Middle frontal gyrus (tissue), 1 donor: Measurements from ENCODE around the gene ANXA1.
"Not testable (repeated sequence)": the region's sequence is repeated elsewhere in the genome, so short reads cannot be mapped to it uniquely, and the experiment has no call there.

Source experiments
- DNase-seq: peaks from one replicate; pipeline ENCODE4 v3.0.0-alpha.2; 2015; ENCODE audit warnings: low spot score; ENCODE audit errors: extremely low spot score

The ANXA1 gene

GRCh38 chr9:73168298-73168934 lies 16.8 kb downstream of the ANXA1 start:
- DNase-seq = no peak

GRCh38 chr9:73170185-73170957 lies 18.7 kb downstream of the ANXA1 start:
- DNase-seq = no peak

- DNase-seq = no peak
These were observed 21.2 kb downstream of the ANXA1 start for GRCh38 chr9:73172901-73173215.

GRCh38 chr9:73173557-73174329 lies 22.1 kb downstream of the ANXA1 start:
- DNase-seq = no peak

- DNase-seq = no peak
These were observed 22.8 kb downstream of the ANXA1 start for GRCh38 chr9:73174330-73174980.

- no peak for DNase-seq
These were observed 24.8 kb downstream of the ANXA1 start for GRCh38 chr9:73176450-73176875.

- DNase-seq = no peak
These were observed 26.4 kb downstream of the ANXA1 start for GRCh38 chr9:73178044-73178443.

- no peak for DNase-seq
These were observed 27.9 kb downstream of the ANXA1 start for GRCh38 chr9:73179589-73179988.

GRCh38 chr9:73180403-73180802 lies 28.7 kb downstream of the ANXA1 start:
- DNase-seq = no peak

- no peak for DNase-seq
These were observed 31.3 kb downstream of the ANXA1 start for GRCh38 chr9:73182928-73183327.

GRCh38 chr9:73183428-73183827 lies 31.8 kb downstream of the ANXA1 start:
- no peak for DNase-seq

GRCh38 chr9:73183917-73184861 lies 32.5 kb downstream of the ANXA1 start:
- no peak for DNase-seq

- DNase-seq = not testable (repeated sequence)
These were observed 39.4 kb downstream of the ANXA1 start for GRCh38 chr9:73191109-73191508.

- no peak for DNase-seq
These were observed 42.6 kb downstream of the ANXA1 start for GRCh38 chr9:73194284-73194683.

- no peak for DNase-seq
These were observed 47.8 kb downstream of the ANXA1 start for GRCh38 chr9:73199448-73199847.

- no peak for DNase-seq
These were observed 48.2 kb downstream of the ANXA1 start for GRCh38 chr9:73199886-73200285.

GRCh38 chr9:73200694-73201452 lies 49.2 kb downstream of the ANXA1 start:
- peak; percentile 25 for DNase-seq

- no peak for DNase-seq
These were observed 51.3 kb downstream of the ANXA1 start for GRCh38 chr9:73202980-73203379.

- no peak for DNase-seq
These were observed 53.3 kb downstream of the ANXA1 start for GRCh38 chr9:73204936-73205335.

GRCh38 chr9:73206851-73207250 lies 55.2 kb downstream of the ANXA1 start:
- DNase-seq = no peak
